ENCODE data around the gene TSHZ3.
A peak's percentile ranks its signal among the peaks of the same experiment; 100 is the strongest.

TSHZ3 gene

DNA sequence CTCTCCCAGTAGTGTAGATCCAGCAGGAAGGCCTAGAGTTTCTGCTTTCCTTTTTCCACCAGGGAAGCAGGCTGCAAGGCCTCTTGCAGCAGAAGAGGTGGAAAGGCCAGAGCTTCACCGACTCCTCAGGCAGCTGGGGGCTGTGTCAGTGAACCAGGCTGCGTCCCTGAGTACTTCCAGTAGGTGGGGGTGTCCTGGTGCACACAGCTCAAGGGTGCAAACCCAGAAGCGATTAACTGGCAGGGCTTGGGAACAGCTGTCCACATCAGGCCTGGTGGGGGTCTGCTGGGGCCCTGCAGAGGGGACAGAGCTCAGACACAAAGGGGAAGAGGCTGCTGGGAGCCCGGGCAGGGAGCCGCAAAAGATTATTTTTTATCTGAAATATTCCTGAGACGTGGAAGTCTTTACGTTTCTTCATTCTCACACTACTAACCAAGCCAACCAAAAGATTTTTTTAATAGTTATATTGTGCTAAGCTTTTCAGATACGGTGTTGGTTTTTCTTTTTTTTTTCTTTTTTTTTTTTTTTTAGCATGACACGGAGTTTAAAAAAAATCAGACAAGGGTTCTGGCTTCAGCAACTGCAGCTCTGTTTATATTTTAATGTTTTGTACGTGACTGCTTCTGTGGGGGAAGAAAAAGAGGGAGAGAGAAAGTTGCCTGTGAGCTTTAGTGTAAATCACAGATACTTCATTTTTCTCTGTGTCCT, 11.0 kb downstream of the TSHZ3 start:
- no peak overlapping the region for H3K4me3 ChIP-seq (ENCODE audit: control insufficient read depth, low read depth, low read length)
- TF ChIP-seq, protein P1, sequence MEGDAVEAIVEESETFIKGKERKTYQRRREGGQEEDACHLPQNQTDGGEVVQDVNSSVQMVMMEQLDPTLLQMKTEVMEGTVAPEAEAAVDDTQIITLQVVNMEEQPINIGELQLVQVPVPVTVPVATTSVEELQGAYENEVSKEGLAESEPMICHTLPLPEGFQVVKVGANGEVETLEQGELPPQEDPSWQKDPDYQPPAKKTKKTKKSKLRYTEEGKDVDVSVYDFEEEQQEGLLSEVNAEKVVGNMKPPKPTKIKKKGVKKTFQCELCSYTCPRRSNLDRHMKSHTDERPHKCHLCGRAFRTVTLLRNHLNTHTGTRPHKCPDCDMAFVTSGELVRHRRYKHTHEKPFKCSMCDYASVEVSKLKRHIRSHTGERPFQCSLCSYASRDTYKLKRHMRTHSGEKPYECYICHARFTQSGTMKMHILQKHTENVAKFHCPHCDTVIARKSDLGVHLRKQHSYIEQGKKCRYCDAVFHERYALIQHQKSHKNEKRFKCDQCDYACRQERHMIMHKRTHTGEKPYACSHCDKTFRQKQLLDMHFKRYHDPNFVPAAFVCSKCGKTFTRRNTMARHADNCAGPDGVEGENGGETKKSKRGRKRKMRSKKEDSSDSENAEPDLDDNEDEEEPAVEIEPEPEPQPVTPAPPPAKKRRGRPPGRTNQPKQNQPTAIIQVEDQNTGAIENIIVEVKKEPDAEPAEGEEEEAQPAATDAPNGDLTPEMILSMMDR (conservative IDR thresholded peaks at IDR 0.05; ENCODE audit: control insufficient read depth, insufficient read depth, low read depth, low read length) = peak; percentile 85
- DNase-seq (ENCODE audit: low read depth) = peak; percentile 78

DNA sequence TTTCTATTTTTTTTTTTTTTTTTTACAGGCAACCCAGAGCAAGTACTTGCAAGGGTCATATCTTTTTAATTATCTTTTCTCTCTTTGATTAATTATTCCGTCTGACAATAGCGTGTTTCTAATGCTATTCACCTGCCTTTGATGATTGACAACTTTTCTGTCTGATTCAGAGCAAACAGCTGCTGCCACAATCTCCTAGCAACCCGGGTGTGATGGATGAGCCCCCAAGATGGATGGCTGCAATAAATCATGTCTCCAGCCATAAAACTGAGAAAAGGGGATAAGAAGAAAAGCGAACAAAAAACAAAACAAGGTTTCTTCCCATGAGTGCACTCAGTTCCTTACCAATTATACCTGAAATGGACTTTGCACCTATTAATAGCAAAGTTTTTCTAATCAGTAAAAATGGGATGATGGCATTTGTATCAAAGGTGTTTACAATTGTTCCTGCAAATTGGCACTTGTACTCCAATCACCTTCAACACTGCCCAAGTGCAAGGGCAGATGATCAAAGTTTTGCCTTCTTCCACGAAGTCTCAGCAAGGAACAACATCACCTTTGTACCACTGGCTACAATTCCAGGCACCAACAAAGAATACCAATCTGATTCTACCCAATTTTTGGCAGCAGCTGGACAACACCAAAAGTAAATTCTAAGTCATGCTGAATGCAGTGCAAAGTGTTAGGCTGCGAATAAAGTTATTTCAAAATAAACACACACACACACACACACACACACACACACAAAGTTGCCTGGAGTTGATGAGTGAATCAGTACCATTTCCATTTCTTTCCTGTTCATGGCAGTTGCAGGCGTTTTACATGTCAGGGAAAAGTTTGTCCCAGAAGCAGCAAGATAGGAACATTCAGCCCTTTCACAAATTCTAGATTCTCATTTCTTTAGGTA, 12.0 kb downstream of the TSHZ3 start:
- no peak overlapping the region for H3K4me3 ChIP-seq (ENCODE audit: control insufficient read depth, low read depth, low read length)
- DNase-seq (ENCODE audit: low read depth) = no peak
- TF ChIP-seq, protein P1 (conservative IDR thresholded peaks at IDR 0.05; ENCODE audit: control insufficient read depth, insufficient read depth, low read depth, low read length) = no peak

DNA sequence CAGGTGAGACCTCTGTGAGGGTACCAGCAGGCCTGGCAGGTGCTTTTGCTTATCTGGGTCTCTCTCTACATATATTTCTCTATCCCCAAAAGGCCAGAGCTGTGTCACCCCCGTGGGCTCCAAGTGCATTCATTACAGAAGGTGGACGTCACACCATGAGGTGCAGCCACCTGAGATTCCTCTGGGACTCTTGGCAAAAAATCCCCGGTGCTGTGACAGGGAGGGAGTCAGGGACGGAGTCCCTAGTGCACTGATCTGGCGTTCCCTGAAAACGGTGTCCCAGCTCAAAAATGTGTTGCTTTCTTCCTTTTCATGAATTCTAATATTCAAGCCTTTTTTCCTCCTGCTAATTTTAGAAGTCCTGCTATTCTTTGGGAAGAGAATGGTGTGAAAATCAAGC, 13.5 kb downstream of the TSHZ3 start:
- TF ChIP-seq, protein P1 (conservative IDR thresholded peaks at IDR 0.05; ENCODE audit: control insufficient read depth, insufficient read depth, low read depth, low read length) = no peak
- DNase-seq (ENCODE audit: low read depth) = no peak
- no peak overlapping the region for H3K4me3 ChIP-seq (ENCODE audit: control insufficient read depth, low read depth, low read length)

DNA sequence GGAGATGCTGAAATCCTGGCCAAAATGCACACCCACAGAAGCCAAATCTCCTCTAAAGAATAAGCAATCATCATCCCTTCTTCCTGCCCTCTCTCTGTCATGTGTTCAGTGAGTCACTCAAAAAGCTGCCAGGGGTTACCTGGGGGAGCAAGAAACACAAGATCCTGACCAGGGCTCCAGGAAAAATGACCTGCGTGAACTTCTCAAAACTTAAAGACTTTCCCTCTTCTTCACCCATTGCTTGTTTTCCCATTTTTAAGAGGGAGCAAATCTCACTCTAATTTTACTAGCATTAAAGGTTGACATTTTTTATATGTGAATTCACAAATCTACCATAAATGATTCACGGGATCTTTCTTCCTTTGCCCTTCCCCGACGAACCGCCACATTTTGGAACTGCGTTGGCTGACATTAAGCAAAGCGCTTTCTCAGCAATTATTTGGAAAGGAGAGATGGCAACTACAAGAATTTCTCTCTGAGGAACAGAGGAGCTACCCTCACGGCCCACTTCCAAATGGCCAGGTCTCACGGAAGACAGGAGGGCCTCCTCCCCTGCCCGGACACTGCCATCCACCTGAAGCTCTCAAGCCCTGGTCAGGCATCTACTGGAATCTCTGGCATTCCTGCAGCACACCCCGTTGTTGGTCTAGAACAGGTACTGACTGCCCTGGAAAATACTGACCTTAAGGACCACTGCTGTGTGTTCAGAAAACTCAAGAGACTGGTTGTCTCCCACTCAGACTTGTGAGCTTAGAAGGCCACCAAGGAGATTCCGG, 14.2 kb downstream of the TSHZ3 start:
- no peak overlapping the region for H3K4me3 ChIP-seq (ENCODE audit: control insufficient read depth, low read depth, low read length)
- DNase-seq (ENCODE audit: low read depth) = peak; percentile 51
- TF ChIP-seq, protein P1 (conservative IDR thresholded peaks at IDR 0.05; ENCODE audit: control insufficient read depth, insufficient read depth, low read depth, low read length) = no peak

DNA sequence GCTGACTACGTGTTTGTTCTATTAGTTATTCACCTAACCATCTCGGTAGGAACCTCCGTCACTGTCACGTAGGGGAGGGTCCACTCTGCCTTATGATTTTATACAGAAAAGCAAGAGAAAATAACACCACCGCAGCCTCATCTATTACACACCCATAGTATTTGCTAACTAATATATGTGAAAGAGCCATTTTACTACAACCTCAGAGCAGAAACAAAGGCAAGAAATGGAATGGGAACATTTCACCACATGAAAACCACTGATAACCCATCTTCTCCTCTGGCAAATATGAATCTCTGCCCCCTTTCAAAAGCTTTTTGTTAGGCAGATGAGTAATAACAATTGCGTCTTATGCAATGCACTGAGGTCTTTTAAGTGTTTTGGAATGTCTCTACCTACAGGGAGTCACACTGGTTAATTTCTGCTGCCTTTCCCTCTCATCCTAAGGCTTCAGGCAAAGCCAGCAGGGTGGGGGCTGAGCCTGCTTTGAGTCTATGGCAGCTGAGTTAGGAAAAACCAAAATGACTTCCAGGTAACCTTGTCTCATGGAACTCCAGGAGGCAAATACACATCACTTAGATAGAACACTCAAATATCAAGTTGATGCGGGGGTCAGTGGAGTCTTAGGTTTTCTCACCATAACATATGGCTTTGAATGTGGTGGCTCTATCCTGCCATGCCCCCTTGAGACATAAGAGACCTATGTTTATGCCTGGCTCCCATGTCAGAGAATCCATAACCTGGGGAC, 15.0 kb downstream of the TSHZ3 start:
- DNase-seq (ENCODE audit: low read depth) = peak; percentile 74
- H3K4me3 ChIP-seq (ENCODE audit: control insufficient read depth, low read depth, low read length) = no peak overlapping the region
- TF ChIP-seq, protein P1 (conservative IDR thresholded peaks at IDR 0.05; ENCODE audit: control insufficient read depth, insufficient read depth, low read depth, low read length) = no peak

DNA sequence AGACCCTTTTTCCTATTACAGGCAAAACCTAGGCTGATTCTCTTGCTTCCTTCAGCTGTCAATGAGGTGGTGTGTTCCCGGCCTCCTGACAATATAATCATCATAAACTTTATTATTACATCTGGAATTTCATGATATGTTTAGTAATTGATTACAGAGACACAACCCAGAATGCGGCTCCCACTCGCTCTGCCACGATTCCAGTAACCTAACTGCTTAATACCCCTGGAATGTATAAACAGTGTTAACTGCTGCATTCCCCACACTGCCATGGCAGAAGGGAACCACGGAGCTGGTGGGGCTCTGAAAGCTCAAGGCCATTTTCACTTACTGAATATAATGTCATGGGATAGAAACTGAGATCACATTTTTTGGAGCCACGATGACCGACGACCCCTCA, 17.1 kb downstream of the TSHZ3 start:
- DNase-seq (ENCODE audit: low read depth) = no peak
- TF ChIP-seq, protein P1 (conservative IDR thresholded peaks at IDR 0.05; ENCODE audit: control insufficient read depth, insufficient read depth, low read depth, low read length) = no peak
- H3K4me3 ChIP-seq (ENCODE audit: control insufficient read depth, low read depth, low read length) = no peak overlapping the region
